ENCODE data around the gene JADE2. TPM values are rescaled to one million over a fixed set of nuclear protein-coding genes. Genes with fewer than 3 reads are reported as not detected.
A peak's percentile ranks its signal among the peaks of the same experiment; 100 is the strongest.

Gene JADE2
- total and polyA plus RNA-seq, 2 of the 8 experiments (the other 6 are each of a cell fraction or from before 2014, with no cell fraction given): 19.2 to 55.8 TPM

GRCh38 chr5:134583766-134584165, 58.3 kb downstream of the JADE2 start:
- Histone ChIP-seq H3K9ac (replicated peaks in 1 of 4; ENCODE audit: extremely low read depth in 1 of 4, low read depth in 3 of 4, low read length in 3 of 4) (no peak overlapping the region), H2BK20ac (ENCODE audit: low read length) (no peak overlapping the region), H3K23me2 (ENCODE audit: low read depth, low read length) (no peaks in the 10 kb centered on the region), H3K79me2 (ENCODE audit: control insufficient read depth in 1 of 2, insufficient read depth in 2 of 2, low read length in 2 of 2) (no peaks in the 10 kb centered on the region), H2BK5ac (ENCODE audit: low read depth, low read length) (no peak overlapping the region), H3K4me1 (replicated peaks in 1 of 4; ENCODE audit: control insufficient read depth in 3 of 4, insufficient read depth in 4 of 4, low read length in 3 of 4) (peaks cover 0 to 3% (median 1%) of the 10 kb centered on the region in 4 experiments; a peak in 4 of 7 replicates), H3K4me3 (ENCODE audit: extremely low read depth in 1 of 4, insufficient read depth in 2 of 4, low read depth in 3 of 4, low read length in 4 of 4) (no peak overlapping the region), H4K91ac (replicated peaks; ENCODE audit: insufficient read length, low read length) (no peak overlapping the region), H3K23ac (ENCODE audit: insufficient read length) (no peak overlapping the region), H4K5ac (ENCODE audit: insufficient read length, low read depth, low read length) (no peak overlapping the region), H3K56ac (replicated peaks; ENCODE audit: insufficient read length, low read depth, low read length) (no peak overlapping the region), H3K36me3 (ENCODE audit: control insufficient read depth in 2 of 4, insufficient read depth in 4 of 4, low read length in 3 of 4) (peaks cover 3 to 23% (median 10%) of the 10 kb centered on the region in 4 experiments; a peak in 5 of 8 replicates), H2BK12ac (ENCODE audit: low read depth, low read length) (no peak overlapping the region), H4K8ac (ENCODE audit: extremely low read depth, insufficient read depth, low read length) (no peak overlapping the region), H3K9me3 (ENCODE audit: insufficient read depth in 2 of 2, low read depth in 1 of 2, low read length in 1 of 2) (no peaks in the 10 kb centered on the region), H3K18ac (ENCODE audit: extremely low read depth, low read length) (no peak overlapping the region), H2BK15ac (ENCODE audit: low read length) (peak overlapping the region; percentile 61; the same call in 1 of the 2 replicates), H3K27me3 (replicated peaks in 1 of 4; ENCODE audit: control insufficient read depth in 3 of 4, extremely low read depth in 1 of 4, insufficient read depth in 3 of 4, low read length in 3 of 4) (no peaks in the 10 kb centered on the region), H3K14ac (ENCODE audit: insufficient read length) (no peak overlapping the region), H3K4ac (replicated peaks; ENCODE audit: insufficient read length, low read depth, low read length) (no peak overlapping the region), H3K27ac (ENCODE audit: low read depth, low read length) (no peak overlapping the region), H2AFZ (ENCODE audit: low read length) (no peak overlapping the region), H3K79me1 (ENCODE audit: low read depth, low read length) (no peaks in the 10 kb centered on the region; the same call in 1 of the 2 replicates), H2AK5ac (ENCODE audit: low read depth, low read length) (no peak overlapping the region), H3K4me2 (ENCODE audit: insufficient read depth in 1 of 2, low read depth in 2 of 2, low read length in 2 of 2) (no peak overlapping the region), H2BK120ac (replicated peaks; ENCODE audit: low read depth, low read length) (no peak overlapping the region), H4K20me1 (replicated peaks in 1 of 2; ENCODE audit: control insufficient read depth in 1 of 2, insufficient read depth in 2 of 2, low read length in 2 of 2) (no peaks in the 10 kb centered on the region)
- FAIRE-seq (no peak), DNase-seq (ENCODE audit: low read depth in 1 of 2, low spot score in 2 of 2) (no peak)
- TF ChIP-seq YY1 (IDR thresholded peaks at IDR 0.05; ENCODE audit: low read depth, low read length): no peak
- TF ChIP-seq KDM5A (IDR thresholded peaks at IDR 0.05; ENCODE audit: low read length): no peak
- CTCF ChIA-PET (ENCODE audit: partially characterized antibody): interaction anchor here (0.8 to 5.7 kb wide), 10 partner anchors 8 to 292 kb away, joined by 3 to 47 read pairs (median 4); partner anchors contain the start of genes CDKN2AIPNL and SAR1B
- POLR2A ChIA-PET (ENCODE audit: partially characterized antibody): interaction anchor here (0.9 to 2.0 kb wide), 9 partner anchors 17 to 406 kb away, joined by 3 to 4 read pairs (median 3); partner anchors contain the start of gene CDKN2AIPNL
- WGBS, 2 experiments (ENCODE audit: extremely low coverage in 1 of 2, insufficient coverage in 1 of 2, insufficient read length in 1 of 2, insufficient replicate concordance in 2 of 2, low coverage in 1 of 2, low lambda C conversion rate in 2 of 2, missing lambda C conversion rate in 1 of 2): 85% methylated on average over 2 of the region's 2 CpGs; no CpG with 5 or more reads in 1 of the 2 experiments

Data from H1 (cell line).